DMS 273 (cell line): ENCODE results near the gene METTL15.
A peak's percentile ranks its signal among the peaks of the same experiment; 100 is the strongest.
"Not testable (repeated sequence)": the region's sequence is repeated elsewhere in the genome, so short reads cannot be mapped to it uniquely, and the experiment has no call there.

ENCODE experiments used
- DNase-seq: peaks from one replicate; lab custom pipeline; 2025; ENCODE audit not compliant: unreplicated experiment; lab: John Stamatoyannopoulos, UW

METTL15 gene

DNA sequence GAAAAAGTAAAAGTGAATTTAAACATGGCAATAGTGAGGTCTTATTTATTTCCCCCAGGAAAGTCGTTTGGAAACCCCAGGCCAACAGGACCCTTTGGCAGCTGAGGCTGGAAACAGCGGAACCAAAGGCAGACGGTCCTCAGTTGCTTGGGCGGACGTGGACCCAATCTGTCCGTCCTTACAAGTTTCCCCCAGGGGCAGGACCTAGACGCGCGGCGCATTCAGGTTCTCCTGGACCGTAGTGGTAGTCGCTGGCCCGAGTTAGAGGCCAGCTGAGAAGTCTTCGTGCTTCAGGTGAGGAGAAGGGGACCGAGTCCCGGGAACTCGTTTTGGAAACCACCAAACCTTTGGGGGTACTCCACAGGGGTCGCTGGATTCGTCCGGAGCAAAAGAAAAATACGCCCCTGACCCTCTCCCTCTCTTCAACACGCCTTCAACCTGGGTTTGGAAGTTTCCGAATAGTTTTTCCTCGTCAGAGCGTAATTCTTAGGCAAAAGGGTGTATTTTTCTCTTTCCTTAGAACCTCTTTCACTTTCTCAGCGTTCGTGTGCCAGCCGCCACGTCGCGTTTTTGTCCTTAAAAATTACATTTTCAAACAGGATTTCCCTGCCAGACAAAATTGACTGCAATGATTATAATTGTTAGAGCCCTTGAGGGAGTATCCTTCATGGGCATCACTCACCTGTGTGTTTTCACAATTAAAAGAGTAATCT lies 2.1 kb downstream of the METTL15 start:
- peak; percentile 80 for DNase-seq

DNA sequence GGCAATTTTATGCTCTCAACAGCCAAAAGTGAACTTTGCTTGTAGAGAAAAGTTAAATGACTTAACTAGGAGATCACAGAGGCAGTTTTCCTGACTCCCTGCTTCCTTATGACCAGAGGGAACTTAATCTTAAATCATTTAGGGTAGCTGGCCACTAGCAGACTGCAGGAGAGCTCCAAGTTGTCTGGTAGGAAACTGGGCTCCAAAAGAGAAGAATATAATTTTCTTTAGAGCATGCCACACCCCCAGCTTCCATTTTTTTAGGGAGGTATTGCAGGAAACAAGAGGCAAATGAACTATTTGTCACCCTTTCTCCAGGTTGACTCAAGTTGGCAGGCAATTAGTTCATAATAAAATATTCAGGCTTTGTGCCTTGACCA lies 2.6 kb downstream of the METTL15 start:
- DNase-seq: no peak

DNA sequence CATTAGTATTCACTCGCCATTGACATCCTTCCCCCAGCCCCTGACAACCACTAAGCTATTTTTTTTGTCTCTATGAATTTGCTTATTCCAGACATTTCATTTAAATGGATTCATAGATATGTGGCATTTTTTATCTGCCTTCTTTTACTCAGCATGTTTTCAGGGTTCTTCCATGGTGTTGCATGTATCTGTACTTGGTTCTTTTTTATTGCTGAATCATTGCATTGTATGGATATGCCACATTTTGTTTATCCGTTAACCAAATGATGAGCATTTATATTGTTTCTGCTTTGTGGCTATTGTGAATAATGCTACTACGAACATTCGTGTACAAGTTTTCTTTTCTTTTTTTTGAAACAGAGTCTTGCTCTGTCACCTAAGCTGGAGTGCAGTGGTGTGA lies 5.9 kb downstream of the METTL15 start:
- DNase-seq: no peak

DNA sequence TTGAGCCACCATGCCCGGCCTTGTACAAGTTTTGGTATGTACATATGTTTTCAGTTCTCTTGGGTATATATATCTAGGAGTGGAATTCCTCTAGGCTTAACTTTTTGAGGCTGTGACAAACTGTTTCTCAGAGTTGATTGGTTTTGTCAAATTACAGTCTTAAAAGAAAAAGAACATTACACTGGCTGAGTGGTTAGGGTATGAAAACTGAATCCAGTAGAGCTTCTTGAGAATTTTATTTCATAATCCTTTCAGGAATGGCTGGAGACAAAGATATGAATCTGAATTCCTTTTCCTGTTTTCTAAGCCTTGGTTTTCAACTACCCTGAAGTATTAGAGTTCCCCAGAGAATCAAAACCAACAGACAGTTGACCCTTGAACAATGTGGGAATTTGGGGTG lies 6.5 kb downstream of the METTL15 start:
- DNase-seq: no peak

DNA sequence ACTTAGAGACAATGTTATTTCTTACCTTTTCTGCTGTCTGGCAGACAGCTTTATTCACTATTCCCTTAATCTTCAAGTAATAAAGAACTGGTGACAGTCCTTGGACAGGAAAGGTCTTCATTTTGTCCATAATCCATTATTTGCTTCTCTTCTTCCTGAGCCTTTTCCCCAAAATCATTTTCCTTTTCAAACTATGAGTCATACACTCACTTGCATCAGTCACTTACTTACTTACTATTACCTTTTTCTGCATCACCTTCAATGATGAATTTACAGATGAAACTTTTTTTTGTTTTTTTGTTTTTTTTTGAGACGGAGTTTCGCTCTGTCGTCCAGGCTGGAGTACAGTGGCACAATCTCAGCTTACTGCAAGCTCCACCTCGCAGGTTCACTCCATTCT lies 9.5 kb downstream of the METTL15 start:
- no peak for DNase-seq

DNA sequence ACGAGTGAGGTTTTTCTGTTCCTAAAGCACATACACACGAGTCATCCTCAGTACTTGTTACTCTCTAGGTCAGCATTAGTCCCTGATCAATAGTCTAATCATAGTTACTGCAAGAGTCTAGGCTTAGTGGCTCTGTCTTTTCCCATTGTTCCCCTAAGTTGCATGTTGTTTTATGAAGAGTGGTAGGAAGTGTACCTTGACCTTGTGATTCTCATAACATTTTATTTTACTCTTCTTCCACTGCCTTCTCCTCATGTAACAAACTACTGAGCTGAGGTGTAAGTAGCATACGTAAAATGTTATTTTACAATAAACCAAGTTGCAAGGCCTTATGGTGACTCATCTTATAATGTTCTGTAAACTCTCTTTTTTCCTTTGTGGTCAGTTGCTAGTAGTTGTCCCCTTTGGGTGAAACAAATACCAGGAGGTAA lies 15.0 kb downstream of the METTL15 start:
- no peak for DNase-seq

DNA sequence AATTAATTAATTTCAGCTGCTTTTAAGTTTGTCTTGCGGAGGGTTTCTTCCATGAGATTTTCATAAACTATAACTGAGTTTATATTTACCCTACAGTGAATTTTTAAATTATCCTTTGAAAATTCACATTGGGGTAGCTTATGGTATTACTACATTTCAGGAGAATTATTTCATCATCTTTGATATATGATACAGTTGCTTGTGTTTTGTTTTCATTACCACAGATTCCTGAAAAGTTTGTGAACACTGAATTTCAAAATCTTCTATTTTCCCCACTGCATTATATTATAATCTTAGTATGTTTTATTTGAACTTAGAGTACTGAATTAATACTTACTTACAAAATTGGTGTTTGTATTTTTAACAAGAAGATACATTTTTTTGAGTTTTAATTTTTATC lies 24.4 kb downstream of the METTL15 start:
- no peak for DNase-seq

DNA sequence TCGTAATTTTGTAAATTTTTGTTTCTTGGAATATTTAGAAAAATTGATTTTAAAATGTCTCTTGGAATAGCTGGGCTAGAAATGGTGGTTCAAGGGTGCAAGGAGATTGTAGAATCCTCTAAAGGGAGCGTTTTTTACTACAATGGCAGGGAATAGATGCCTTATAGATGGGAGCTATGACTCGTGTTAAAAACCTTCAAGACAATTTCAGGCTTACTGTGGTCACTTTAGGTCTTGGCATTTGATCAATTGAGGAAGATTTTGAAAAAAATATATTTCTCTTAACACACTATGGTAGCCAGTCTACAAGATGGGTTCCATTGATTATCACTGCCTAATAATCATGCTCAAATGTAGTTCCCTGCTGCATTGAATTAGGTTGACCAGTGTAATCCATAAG lies 25.0 kb downstream of the METTL15 start:
- no peak for DNase-seq

DNA sequence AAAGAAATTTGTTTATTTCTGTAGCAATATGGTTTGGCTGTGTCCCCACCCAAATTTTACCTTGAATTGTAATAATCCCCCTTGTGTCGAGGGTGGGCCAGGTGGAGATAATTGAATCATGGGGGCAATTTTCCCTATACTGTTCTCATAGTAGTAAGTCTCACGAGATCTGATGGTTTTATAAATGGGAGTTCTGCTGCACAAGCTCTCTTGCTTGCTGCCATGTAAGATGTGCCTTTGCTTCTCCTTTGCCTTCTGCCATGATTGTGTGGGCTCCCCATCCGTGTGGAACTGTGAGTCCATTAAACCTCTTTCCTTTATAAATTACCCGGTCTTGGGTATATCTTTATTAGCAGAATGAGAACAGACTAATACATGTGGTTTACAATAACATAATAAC lies 28.0 kb downstream of the METTL15 start:
- DNase-seq: not testable (repeated sequence)

DNA sequence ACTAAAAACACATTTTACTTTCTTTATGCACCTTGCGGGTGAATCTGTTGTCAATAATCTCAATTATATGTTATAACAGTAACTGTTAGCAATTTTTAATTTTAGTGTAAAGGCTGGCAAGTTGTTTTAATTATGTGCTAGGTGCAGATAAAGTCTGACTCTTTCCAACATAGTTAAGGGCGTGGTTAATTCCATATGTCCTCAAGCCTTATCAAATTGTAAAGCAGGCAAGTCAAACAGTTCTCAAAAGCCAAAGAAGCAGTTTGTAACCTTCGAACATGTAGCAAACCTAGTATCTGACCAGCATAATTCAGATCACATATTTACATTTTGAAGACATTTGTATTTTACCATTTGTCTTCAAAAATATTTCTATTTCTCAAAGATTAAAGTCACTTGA lies 29.2 kb downstream of the METTL15 start:
- no peak for DNase-seq

DNA sequence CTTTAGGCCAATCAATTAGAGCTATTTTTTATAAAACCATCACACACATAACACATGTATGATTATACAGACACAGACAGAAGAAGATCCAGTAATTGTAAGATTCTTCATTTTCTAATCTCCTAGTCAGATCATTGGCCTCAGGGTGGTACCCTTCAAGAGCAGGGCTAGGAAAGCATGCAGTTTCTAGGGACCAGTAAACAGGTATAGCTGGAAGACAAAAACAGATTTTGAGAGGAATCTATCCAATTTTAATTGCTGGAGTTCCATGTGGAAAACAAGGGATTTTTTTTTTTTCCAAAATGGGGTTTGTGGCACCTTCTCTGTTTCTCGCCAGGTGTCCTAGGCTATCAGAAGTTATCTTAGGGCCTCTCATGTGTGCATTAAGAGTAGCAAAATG lies 29.6 kb downstream of the METTL15 start:
- DNase-seq: no peak

DNA sequence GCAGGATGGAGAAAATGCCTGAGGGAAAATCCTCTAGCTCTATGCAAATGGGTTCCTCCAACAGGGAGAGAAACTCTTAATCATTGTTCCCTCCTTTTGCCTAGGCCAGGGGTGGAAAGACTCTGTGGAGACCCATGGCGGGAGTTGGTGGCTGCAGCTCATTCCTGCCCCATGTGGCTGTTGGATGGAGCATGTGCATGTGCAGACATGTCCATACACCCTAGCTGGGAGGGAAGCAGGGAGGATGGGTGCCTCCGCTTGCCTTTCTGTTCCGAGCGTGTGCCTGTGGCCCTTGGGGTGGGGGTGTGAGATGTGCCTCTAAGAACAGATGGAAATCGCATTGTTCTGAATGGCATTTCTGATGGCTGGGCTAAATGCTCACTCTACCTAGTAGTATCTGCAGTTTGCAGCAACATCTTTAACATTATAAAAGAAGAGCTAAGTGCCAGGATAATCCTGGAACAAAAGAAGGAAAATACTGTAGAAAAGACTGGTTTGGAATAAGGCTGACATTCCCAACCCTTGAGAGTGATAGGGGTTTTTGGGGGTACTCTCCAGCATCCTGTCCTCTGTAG lies 31.7 kb downstream of the METTL15 start:
- DNase-seq: no peak

DNA sequence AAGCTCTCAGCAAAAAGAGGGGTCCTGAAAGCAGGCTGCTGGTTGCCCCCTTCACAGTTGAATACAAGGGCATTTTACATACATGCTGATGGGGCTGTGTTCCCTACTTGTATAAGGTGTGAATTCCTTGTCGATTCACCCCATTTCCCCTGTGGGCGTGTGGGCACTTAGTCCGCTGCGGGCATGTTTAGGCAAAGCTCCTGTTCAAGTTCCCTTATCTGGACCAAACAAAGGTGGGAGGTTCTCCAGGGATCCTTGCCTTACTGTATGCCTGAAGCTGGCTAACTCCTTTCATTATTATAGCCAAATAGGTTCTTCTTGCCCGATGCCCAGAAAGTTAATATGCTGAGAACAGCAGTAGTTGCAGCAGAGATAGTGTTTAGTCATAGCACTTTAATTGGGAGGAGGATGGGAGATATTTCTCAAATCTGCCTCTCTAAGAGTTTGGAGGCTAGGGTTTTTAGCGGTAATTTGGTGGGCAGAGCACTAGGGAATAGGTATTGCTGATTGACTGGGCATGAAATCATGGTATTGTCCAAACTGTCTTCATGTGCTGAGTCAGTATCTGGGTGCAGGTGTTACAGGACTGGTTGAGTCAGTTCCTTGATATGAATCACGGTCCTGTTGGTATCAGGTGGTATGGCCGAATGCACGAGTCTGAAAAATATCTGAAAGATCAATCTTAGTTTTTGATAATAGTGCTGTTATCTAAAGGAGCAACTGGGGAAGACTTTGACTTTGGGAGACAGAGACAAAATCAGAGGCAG lies 32.7 kb downstream of the METTL15 start:
- DNase-seq: no peak

DNA sequence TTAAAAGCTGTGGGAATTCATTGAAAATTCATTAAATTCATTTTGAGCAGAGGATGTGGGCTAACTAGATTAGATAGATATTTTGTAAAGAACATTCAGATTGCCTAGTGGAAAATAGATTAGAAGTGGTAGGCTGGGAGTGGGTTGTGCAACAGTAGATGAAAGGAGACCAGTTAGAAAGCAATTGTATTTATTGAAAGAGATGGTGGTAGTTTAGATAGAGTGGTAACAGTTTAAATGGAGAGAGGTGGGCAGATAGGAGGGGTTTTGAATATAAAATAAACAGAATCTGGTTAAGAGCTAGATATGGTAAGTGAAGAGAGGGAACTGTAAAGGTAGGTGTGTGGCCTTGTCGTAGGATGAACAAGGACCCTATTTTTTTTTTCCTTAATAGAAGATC lies 34.5 kb downstream of the METTL15 start:
- DNase-seq: no peak

DNA sequence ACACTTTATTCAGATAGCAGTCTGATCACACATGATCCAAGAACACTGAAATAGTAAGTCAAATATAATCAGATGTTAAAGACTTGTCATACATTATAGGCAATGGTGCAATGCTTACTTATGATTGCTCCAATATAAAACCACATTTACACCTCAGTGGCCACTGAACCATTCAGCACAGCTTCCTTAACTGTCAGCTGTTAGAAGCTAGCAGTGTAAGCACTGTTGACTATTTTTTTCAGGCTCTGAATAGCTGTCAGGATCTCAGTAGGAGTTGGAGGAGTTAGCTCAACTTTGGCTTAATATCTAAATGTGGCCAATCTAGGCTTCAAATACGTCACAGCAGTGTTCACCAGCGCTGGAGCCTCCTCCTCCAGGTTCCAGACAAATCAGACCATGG lies 36.6 kb downstream of the METTL15 start:
- no peak for DNase-seq

DNA sequence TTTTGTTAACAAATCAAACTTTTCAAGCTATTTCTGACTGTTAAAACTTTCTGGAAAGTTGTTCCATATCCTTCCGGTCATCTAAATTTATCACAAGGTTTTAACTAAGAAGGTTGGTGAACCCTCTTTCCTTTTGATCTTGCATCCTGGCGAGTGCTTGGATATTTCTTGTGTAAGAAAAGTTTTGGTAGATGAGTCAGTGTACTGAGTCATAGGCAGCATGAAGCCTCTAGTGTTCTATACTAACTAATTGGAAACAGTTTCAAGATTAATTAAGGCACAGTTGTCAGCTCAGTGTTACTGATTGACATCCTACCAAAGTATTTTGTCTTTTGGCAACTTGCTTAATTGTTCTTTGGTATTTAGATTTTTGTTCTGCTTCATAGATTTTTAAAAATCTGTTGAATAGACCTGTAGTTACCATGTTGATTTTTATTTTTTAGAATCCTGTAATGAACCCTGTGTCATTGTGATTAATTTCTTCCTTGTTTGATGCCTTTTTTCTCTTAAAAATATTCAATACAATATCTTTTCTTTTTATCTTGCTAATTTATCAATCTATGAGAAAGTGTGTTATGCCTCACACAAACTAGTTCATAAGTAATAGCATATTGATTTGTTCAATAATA lies 38.0 kb downstream of the METTL15 start:
- DNase-seq: no peak

DNA sequence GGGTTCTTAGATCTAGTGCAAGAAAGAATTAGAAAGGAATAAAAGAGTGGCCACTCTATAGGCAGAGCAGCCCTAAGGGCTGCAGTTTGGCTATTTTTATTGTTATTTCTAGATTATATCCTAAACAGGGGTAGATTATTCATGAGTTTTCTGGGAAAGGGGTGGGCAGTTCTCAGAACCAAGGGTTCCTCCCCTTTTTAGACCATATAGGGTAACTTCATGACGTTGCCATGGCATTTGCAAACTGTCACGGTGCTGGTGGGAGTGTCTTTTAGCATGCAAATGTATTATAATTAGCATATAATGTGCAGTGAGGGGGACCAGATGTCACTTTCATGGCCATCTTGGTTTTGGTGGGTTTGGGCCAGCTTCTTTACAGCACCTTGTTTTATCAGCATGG lies 44.6 kb downstream of the METTL15 start:
- no peak for DNase-seq

DNA sequence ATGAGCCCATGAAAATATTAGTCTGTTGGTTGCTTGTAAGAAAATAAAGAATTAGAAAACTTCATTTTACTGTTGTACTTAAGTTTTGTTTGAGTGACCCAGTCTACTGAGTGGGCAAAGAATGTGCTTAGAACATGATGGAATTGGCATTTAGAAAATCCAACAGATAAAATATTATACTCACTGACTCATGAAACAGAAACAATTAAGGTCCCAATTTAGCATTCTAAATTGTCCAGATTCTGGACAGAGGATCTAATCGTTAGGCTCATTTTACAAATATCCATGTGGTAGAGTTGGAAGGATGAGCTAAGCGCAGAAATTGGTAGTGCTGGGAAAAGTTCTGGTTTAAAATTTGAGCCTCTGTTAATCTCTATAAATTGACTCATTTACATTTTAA lies 45.4 kb downstream of the METTL15 start:
- no peak for DNase-seq

DNA sequence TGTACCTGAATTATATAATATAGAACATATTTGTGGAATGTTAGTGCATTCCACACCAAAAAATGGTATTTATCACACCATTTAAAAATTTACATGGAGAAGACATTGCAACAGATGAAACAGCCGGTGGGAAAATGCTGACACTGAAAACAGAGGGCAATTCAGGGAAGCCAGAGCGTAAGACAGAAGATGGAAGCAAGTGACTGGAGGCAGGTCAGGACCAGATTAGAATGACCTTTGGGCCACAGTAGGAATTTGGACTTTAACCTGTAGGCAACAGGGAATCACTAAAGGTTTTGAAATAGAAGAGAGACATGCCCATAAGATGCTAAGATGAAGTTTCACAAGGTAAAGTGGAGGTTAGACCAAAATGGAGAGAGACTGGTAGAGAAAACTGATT lies 60.5 kb downstream of the METTL15 start:
- no peak for DNase-seq

DNA sequence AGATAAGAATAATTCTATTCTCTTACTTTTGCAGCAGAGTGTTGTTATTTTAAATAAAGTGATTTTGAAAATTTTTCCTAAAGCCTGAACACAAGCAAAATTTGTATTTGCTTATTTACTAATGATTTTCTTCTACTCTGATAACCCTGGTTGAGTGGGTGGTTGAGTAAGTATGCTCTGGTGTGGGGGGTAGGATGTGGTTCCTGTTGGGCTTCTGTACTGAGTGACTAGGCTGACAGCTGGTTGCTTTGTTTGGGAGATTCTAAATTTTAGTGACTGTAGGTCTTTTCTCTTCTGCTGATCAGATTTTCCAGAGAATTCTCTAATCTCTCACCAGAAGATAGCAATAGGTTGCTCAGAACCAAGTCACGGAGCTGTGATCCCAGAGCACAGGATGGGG lies 61.6 kb downstream of the METTL15 start:
- DNase-seq: no peak

DNA sequence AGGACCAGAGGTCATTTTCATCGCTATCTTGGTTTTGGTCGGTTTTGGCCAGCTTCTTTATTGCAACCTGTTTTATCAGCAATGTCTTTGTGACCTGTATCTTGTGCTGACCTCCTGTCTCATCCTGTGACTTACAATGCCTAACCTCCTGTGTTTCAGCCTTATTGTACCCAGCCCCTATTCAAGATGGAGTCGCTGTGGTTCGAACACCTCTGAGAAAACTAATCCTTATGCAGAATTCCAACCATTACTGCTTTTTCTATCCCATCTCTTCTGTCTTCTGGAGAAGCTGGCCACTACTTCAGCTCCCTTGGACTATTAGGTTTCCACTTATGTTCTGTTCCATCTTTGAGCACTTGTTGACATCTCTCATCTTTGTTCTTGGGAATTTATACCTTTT lies 62.6 kb downstream of the METTL15 start:
- DNase-seq: no peak

DNA sequence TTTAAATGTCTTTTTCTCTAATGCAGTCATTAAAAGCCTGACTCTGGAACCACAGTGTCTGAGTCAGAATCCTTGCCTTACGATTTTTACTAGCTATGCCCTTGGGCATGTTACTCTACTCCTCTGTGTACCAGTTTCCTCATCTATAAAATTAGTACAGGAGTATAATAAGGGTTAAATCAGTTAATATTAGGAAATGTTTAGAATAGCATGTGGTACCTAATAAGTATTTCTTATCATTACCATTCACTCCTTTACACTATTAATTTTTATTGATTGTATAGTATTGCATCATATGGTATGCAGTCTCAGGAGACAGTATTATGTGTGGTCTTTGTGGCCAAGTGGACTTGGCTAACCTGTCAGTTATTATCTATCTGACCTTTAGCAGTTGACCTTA lies 68.2 kb downstream of the METTL15 start:
- DNase-seq: no peak
